Nephron progenitor cell (in vitro differentiated cells): Measurements from ENCODE around the gene STING1.

Experiments
- DNase-seq: peaks from one replicate; pipeline ENCODE4 v3.0.0; 2021
- H3K27ac Mint-ChIP-seq: 2 replicates; pipeline ENCODE4 v1.8.0; 2021; ENCODE audit warnings: mild to moderate bottlenecking, moderate library complexity, mixed read lengths
- H3K27me3 Mint-ChIP-seq: 2 replicates; pipeline ENCODE4 v1.8.0; 2021; ENCODE audit warnings: mild to moderate bottlenecking, low read depth, mixed read lengths; ENCODE audit not compliant: poor library complexity
- H3K36me3 Mint-ChIP-seq: 2 replicates; pipeline ENCODE4 v1.8.0; 2021; ENCODE audit warnings: low read depth, mixed read lengths
- H3K4me1 Mint-ChIP-seq: 2 replicates; pipeline ENCODE4 v1.8.0; 2021; ENCODE audit warnings: mixed read lengths
- H3K4me3 Mint-ChIP-seq: 2 replicates; pipeline ENCODE4 v1.8.0; 2021; ENCODE audit warnings: mild to moderate bottlenecking, moderate library complexity, mixed read lengths
- H3K9me3 Mint-ChIP-seq: 2 replicates; pipeline ENCODE4 v1.8.0; 2021; ENCODE audit warnings: mild to moderate bottlenecking, moderate library complexity, mixed read lengths
- CTCF ChIP-seq: fragments of 200-600 bp; sonication (generic); IDR thresholded peaks from 2 replicates; pipeline ENCODE4 v1.5.0; 2021; ENCODE audit warnings: antibody characterized with exemption

Gene STING1

GRCh38 chr5:139453683-139454567, 28.6 kb downstream of the STING1 start:
- Mint-ChIP-seq H3K9me3 (no peaks in the 10 kb centered on the region), H3K27me3 (peaks cover 11% of the 10 kb centered on the region), H3K4me3 (no peak overlapping the region), H3K36me3 (no peaks in the 10 kb centered on the region), H3K4me1 (peaks cover 12% of the 10 kb centered on the region), H3K27ac (no peak overlapping the region)
- TF ChIP-seq CTCF, result no peak
- no peak for DNase-seq

GRCh38 chr5:139451878-139452660, 30.5 kb downstream of the STING1 start:
- H3K36me3 Mint-ChIP-seq, result no peaks in the 10 kb centered on the region
- DNase-seq, result no peak
- H3K27me3 Mint-ChIP-seq, result peaks cover 18% of the 10 kb centered on the region
- no peaks in the 10 kb centered on the region for H3K9me3 Mint-ChIP-seq
- H3K4me3 Mint-ChIP-seq, result no peak overlapping the region
- no peak overlapping the region for H3K27ac Mint-ChIP-seq
- no peak for TF ChIP-seq CTCF
- H3K4me1 Mint-ChIP-seq, result peaks cover 14% of the 10 kb centered on the region

GRCh38 chr5:139451176-139451575, 31.4 kb downstream of the STING1 start:
- Mint-ChIP-seq H3K4me1 (peaks cover 8% of the 10 kb centered on the region), H3K4me3 (no peak overlapping the region), H3K27ac (no peak overlapping the region), H3K9me3 (no peaks in the 10 kb centered on the region), H3K36me3 (no peaks in the 10 kb centered on the region), H3K27me3 (peaks cover 23% of the 10 kb centered on the region)
- no peak for DNase-seq
- TF ChIP-seq CTCF, result no peak

GRCh38 chr5:139446956-139447779, 35.4 kb downstream of the STING1 start:
- Mint-ChIP-seq H3K4me3 (no peak overlapping the region), H3K27ac (no peak overlapping the region), H3K4me1 (peaks cover 21% of the 10 kb centered on the region)

More at GRCh38 chr5:139446956-139447779, 35.4 kb downstream of the STING1 start:
- no peaks in the 10 kb centered on the region for H3K9me3 Mint-ChIP-seq
- H3K36me3 Mint-ChIP-seq, result no peaks in the 10 kb centered on the region
- DNase-seq, result no peak
- TF ChIP-seq CTCF, result no peak
- peaks cover 28% of the 10 kb centered on the region for H3K27me3 Mint-ChIP-seq
